Panc1 (cell line): ENCODE measurements around the gene NR2C2. TPM values are rescaled to one million over a fixed set of nuclear protein-coding genes. Genes with fewer than 3 reads are reported as not detected.
A peak's percentile ranks its signal among the peaks of the same experiment; 100 is the strongest.

Source experiments
- ATAC-seq: fragments of 200-7000 bp; cut with Tn5 transposase; 2 replicates; pipeline ENCODE4 v1.9.1; 2020; ENCODE audit warnings: mild to moderate bottlenecking, moderate library complexity
- BruUV-seq: library from RNA; stranded (reverse); fragments of 400-500 nt; replicated peaks from 2 replicates; lab custom pipeline; 2021; lab: Mats Ljungman, UMichigan
- CTCF ChIA-PET: fragments of 300-600 bp; sonication (Branson Sonifier 250); formaldehyde crosslinking; loops from one replicate; lab custom pipeline; 2022; ENCODE audit warnings: antibody characterized with exemption; lab: Charles Lee
- POLR2A ChIA-PET: fragments of 300-600 bp; sonication (Branson Sonifier 250); formaldehyde crosslinking; loops from one replicate; lab custom pipeline; 2022; ENCODE audit warnings: antibody characterized with exemption; lab: Charles Lee
- DNase-seq: peaks from one replicate; pipeline ENCODE4 v3.0.0-alpha.2; 2010; ENCODE audit warnings: low read depth, low spot score
- H3K27ac ChIP-seq: 2 replicates; pipeline ENCODE4 v1.5.1; 2011; ENCODE audit warnings: mild to moderate bottlenecking, low read length, inconsistent platforms
- H3K27me3 ChIP-seq: fragments of 200-500 bp; sonication (Bioruptor generic); 2 replicates; pipeline ENCODE4 v1.6.0; 2014; ENCODE audit warnings: low read length, inconsistent platforms; ENCODE audit not compliant: control insufficient read depth, insufficient read depth
- H3K36me3 ChIP-seq: fragments of 200-500 bp; sonication (Bioruptor generic); 2 replicates; pipeline ENCODE4 v1.5.1; 2014; ENCODE audit warnings: inconsistent platforms, mild to moderate bottlenecking, low read length, moderate library complexity; ENCODE audit not compliant: control insufficient read depth, insufficient read depth
- H3K4me1 ChIP-seq: 2 replicates; pipeline ENCODE4 v1.5.1; 2011; ENCODE audit warnings: inconsistent platforms, mild to moderate bottlenecking, low read length, moderate library complexity; ENCODE audit not compliant: control insufficient read depth, insufficient read depth
- H3K4me3 ChIP-seq, 2 experiments: 2 replicates each; pipeline ENCODE4 v1.5.1; 2011 to 2012; ENCODE audit warnings: low read depth in 2 of 2, low read length in 2 of 2, mild to moderate bottlenecking in 2 of 2, inconsistent platforms in 1 of 2, moderate library complexity in 1 of 2
- H3K9me3 ChIP-seq: fragments of 200-500 bp; sonication (Bioruptor generic); 2 replicates; pipeline ENCODE4 v1.5.1; 2014; ENCODE audit warnings: low read depth, mild to moderate bottlenecking, inconsistent platforms, low read length, moderate library complexity; ENCODE audit not compliant: control insufficient read depth, insufficient read depth
- POLR2AphosphoS5 ChIP-seq: IDR thresholded peaks from 2 replicates; pipeline ENCODE4 v1.6.1; 2012; ENCODE audit warnings: mild to moderate bottlenecking, low read depth, low read length, moderate library complexity
- SIN3A ChIP-seq: IDR thresholded peaks from 2 replicates; pipeline ENCODE4 v1.6.1; 2012; ENCODE audit warnings: low read depth, mild to moderate bottlenecking, low read length, moderate library complexity, borderline replicate concordance; ENCODE audit not compliant: insufficient read depth
- TCF7L2 ChIP-seq: IDR thresholded peaks from 2 replicates; pipeline ENCODE4 v1.6.1; 2011; ENCODE audit warnings: mild to moderate bottlenecking, low read depth, low read length, inconsistent platforms
- in situ Hi-C: cut with HindIII; loops from 2 replicates; pipeline ENCODE4 v1.10.0; 2016; ENCODE audit warnings: low sequenced_read_pairs, low pct_unique_long_range_greater_than_20kb
- intact Hi-C: fragments of 100-400 bp; cut with micrococcal nuclease; formaldehyde crosslinking; loops from one replicate; pipeline ENCODE4 v1.10.0; 2022; ENCODE audit not compliant: unreplicated experiment
- total RNA-seq: library from RNA; stranded (reverse); gene quantifications from one replicate; pipeline ENCODE4 v1.2.1, GENCODE V29; 2021; ENCODE audit not compliant: unreplicated experiment
- TF ChIP-seq, protein P1 (sequence below): fragments of 450-650 bp; IDR thresholded peaks from 2 replicates; pipeline ENCODE4 v1.5.1; 2017; ENCODE audit warnings: mild to moderate bottlenecking
- TF ChIP-seq, protein P2 (sequence below), 2 experiments: IDR thresholded peaks; 2 replicates each; pipeline ENCODE4 v1.6.1; 2011 to 2012; ENCODE audit warnings: low read depth in 2 of 2, control low read depth in 1 of 2, low read length in 1 of 2, mild to moderate bottlenecking in 1 of 2, moderate library complexity in 1 of 2; ENCODE audit not compliant: insufficient read depth in 1 of 2

NR2C2 gene
- total RNA-seq, 1 experiment from 2014 or later, result 30.6 TPM

DNA sequence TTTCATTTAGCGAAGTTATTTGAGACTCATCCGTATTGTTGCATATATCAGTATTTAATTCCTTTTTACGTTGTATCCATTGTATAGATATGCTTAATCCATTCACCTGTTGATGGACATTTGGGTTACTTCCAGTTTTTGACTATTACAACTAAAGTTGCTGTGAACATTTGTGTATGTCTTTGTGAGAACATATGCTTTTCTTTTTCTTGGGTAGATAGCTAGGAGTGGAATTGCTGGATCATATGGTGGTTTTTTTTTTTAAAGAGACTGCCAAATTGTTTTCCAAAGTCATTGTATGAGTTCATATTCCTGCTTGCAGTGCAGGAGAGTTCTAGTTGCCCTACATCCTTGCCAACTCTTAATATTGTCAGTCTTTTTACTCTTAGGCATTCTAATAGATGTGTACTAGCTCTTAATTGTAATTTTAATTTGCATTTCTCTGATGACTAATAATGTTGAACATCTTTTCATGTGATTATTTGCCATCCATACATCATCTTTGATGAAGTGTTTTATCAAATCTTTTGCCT is 37.3 kb downstream of the NR2C2 start:
- H3K4me3 ChIP-seq, result no peak overlapping the region
- no peak overlapping the region for H3K27ac ChIP-seq
- CTCF ChIA-PET, result no interaction called here
- no peaks in the 10 kb centered on the region for H3K9me3 ChIP-seq
- ATAC-seq, result no peak
- no TSS peak for BruUV-seq
- no peaks in the 10 kb centered on the region for H3K4me1 ChIP-seq
- no peak for TF ChIP-seq TCF7L2
- TF ChIP-seq SIN3A, result no peak
- no peak for TF ChIP-seq POLR2AphosphoS5
- TF ChIP-seq, protein P1, sequence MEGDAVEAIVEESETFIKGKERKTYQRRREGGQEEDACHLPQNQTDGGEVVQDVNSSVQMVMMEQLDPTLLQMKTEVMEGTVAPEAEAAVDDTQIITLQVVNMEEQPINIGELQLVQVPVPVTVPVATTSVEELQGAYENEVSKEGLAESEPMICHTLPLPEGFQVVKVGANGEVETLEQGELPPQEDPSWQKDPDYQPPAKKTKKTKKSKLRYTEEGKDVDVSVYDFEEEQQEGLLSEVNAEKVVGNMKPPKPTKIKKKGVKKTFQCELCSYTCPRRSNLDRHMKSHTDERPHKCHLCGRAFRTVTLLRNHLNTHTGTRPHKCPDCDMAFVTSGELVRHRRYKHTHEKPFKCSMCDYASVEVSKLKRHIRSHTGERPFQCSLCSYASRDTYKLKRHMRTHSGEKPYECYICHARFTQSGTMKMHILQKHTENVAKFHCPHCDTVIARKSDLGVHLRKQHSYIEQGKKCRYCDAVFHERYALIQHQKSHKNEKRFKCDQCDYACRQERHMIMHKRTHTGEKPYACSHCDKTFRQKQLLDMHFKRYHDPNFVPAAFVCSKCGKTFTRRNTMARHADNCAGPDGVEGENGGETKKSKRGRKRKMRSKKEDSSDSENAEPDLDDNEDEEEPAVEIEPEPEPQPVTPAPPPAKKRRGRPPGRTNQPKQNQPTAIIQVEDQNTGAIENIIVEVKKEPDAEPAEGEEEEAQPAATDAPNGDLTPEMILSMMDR, result no peak
- POLR2A ChIA-PET, result no interaction called here
- intact Hi-C loops, result no loop called here
- in situ Hi-C loops, result no loop called here
- H3K36me3 ChIP-seq, result no peaks in the 10 kb centered on the region
- no peak for DNase-seq
- H3K27me3 ChIP-seq, result no peaks in the 10 kb centered on the region

DNA sequence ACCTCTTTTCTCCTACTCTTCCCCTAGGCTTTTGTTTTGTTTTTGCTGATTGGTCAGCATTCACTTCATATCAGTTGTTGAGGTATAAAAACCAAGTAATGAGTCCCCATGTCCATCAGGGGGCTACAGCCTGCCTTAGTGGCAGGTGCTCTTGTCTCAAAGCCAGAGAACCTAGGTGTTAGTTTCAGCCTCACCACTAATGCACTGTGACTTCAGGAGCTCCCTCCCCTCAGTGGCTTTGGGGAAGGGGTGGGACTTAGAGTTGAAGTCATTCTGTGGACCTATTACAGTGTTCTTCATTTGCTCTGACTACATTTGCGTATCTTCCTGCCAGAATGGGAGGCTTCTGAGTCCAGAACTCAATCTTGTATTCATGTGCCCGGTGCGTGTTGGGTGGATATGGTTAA is 41.6 kb downstream of the NR2C2 start:
- POLR2A ChIA-PET, result no interaction called here
- Histone ChIP-seq H3K27me3 (no peaks in the 10 kb centered on the region), H3K36me3 (no peaks in the 10 kb centered on the region), H3K4me1 (peaks cover 7% of the 10 kb centered on the region), H3K4me3 (no peak overlapping the region), H3K27ac (no peak overlapping the region), H3K9me3 (no peaks in the 10 kb centered on the region)
- intact Hi-C loops, result no loop called here
- in situ Hi-C loops, result no loop called here
- TF ChIP-seq, protein P1, result 0 out of 2 replicates have a peak, but pooled peaks have one; percentile 6
- no peak for TF ChIP-seq SIN3A
- TF ChIP-seq, protein P2, sequence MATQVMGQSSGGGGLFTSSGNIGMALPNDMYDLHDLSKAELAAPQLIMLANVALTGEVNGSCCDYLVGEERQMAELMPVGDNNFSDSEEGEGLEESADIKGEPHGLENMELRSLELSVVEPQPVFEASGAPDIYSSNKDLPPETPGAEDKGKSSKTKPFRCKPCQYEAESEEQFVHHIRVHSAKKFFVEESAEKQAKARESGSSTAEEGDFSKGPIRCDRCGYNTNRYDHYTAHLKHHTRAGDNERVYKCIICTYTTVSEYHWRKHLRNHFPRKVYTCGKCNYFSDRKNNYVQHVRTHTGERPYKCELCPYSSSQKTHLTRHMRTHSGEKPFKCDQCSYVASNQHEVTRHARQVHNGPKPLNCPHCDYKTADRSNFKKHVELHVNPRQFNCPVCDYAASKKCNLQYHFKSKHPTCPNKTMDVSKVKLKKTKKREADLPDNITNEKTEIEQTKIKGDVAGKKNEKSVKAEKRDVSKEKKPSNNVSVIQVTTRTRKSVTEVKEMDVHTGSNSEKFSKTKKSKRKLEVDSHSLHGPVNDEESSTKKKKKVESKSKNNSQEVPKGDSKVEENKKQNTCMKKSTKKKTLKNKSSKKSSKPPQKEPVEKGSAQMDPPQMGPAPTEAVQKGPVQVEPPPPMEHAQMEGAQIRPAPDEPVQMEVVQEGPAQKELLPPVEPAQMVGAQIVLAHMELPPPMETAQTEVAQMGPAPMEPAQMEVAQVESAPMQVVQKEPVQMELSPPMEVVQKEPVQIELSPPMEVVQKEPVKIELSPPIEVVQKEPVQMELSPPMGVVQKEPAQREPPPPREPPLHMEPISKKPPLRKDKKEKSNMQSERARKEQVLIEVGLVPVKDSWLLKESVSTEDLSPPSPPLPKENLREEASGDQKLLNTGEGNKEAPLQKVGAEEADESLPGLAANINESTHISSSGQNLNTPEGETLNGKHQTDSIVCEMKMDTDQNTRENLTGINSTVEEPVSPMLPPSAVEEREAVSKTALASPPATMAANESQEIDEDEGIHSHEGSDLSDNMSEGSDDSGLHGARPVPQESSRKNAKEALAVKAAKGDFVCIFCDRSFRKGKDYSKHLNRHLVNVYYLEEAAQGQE (IDR thresholded peaks at IDR 0.05; ENCODE audit: insufficient read depth in 1 of 2, low read depth in 2 of 2, low read length in 1 of 2), result no peak
- ATAC-seq, result no peak
- DNase-seq, result no peak
- CTCF ChIA-PET, result no interaction called here
- BruUV-seq, result no TSS peak
